PFSK-1 (cell line): ENCODE results near the gene GUCA2A.

Source experiments
- FOXP2 ChIP-seq: optimal IDR thresholded peaks from 2 replicates; pipeline ENCODE3; 2011; ENCODE audit warnings: borderline replicate concordance, control low read depth, inconsistent platforms; ENCODE audit not compliant: insufficient read depth; ENCODE audit errors: extremely low read length, extremely low read depth
- POLR2AphosphoS5 ChIP-seq: IDR thresholded peaks from 2 replicates; pipeline ENCODE4 v1.6.1; 2012; ENCODE audit warnings: low read depth, mild to moderate bottlenecking, control low read depth, low read length, moderate library complexity
- REST ChIP-seq, 2 experiments: IDR thresholded peaks; 2 replicates each; pipeline versions ENCODE4 v1.6.1 to v1.8.0; 2011 to 2012; ENCODE audit warnings: low read depth in 2 of 2, low read length in 2 of 2, control low read depth in 1 of 2, inconsistent platforms in 1 of 2, mild to moderate bottlenecking in 1 of 2, moderate library complexity in 1 of 2; ENCODE audit not compliant: insufficient read depth in 1 of 2
- SIN3A ChIP-seq: IDR thresholded peaks from 2 replicates; pipeline ENCODE4 v1.6.1; 2012; ENCODE audit warnings: mild to moderate bottlenecking, low read length, moderate library complexity, borderline replicate concordance; ENCODE audit not compliant: insufficient read depth
- TAF1 ChIP-seq: IDR thresholded peaks from 2 replicates; pipeline ENCODE4 v1.6.1; 2012; ENCODE audit warnings: low read length, control low read depth, borderline replicate concordance; ENCODE audit not compliant: insufficient read depth

The GUCA2A gene

DNA sequence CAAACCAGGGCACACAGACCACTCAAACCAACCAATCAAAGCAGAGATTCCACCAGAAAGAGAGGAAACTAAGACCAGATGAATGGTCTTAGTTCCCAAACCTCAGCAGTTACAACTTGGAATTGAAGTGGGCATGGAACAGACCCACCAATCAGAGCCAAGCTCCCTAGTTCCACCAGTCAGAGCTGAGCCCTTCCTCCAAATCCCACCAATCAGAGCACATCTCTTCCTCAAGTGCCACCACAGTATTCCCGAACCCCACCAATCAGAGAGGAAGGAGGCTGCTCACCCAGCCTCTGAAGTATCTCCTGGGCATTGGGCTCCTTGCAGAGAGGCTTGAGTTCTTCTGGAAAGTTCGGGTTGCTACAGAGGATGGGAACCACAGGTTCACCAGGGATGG, 1.4 kb downstream of the GUCA2A start:
- no peak for TF ChIP-seq SIN3A
- TF ChIP-seq POLR2AphosphoS5 = no peak
- TF ChIP-seq FOXP2 = no peak
- no peak for TF ChIP-seq TAF1
- TF ChIP-seq REST (IDR thresholded peaks at IDR 0.05; ENCODE audit: insufficient read depth in 1 of 2, low read depth in 2 of 2, low read length in 2 of 2) = no peak

- TF ChIP-seq FOXP2 (no peak), SIN3A (no peak), POLR2AphosphoS5 (no peak), TAF1 (no peak), REST (IDR thresholded peaks at IDR 0.05; ENCODE audit: insufficient read depth in 1 of 2, low read depth in 2 of 2, low read length in 2 of 2) (no peak)
Observed at GRCh38 chr1:42162181-42162580, 2.4 kb downstream of the GUCA2A start.

GRCh38 chr1:42158189-42158588, 6.4 kb downstream of the GUCA2A start:
- TF ChIP-seq REST (IDR thresholded peaks at IDR 0.05; ENCODE audit: insufficient read depth in 1 of 2, low read depth in 2 of 2, low read length in 2 of 2) (no peak), TAF1 (no peak), FOXP2 (no peak), SIN3A (no peak), POLR2AphosphoS5 (no peak)

DNA sequence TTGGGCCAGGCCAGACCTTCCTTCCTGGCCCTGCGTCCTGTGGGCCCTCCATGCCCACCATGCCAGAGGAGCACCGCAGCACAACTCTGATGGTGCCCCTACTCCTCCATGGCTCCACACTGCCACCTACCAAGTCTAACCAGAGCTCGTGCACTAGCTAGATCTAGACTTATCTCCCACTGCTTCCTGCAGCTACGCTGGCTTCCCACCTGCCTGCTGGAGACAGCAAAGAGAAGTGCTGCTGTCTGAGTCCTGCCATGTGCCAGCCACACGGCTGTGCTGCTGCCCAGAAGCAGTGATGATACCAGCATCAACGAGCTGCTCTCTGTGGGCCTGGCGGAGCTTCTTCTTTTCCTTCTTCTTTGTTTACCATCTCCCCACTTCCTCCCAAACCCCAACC, 6.9 kb downstream of the GUCA2A start:
- TF ChIP-seq FOXP2 = no peak
- no peak for TF ChIP-seq REST (IDR thresholded peaks at IDR 0.05; ENCODE audit: insufficient read depth in 1 of 2, low read depth in 2 of 2, low read length in 2 of 2)
- TF ChIP-seq POLR2AphosphoS5 = no peak
- TF ChIP-seq TAF1 = no peak
- TF ChIP-seq SIN3A = no peak

DNA sequence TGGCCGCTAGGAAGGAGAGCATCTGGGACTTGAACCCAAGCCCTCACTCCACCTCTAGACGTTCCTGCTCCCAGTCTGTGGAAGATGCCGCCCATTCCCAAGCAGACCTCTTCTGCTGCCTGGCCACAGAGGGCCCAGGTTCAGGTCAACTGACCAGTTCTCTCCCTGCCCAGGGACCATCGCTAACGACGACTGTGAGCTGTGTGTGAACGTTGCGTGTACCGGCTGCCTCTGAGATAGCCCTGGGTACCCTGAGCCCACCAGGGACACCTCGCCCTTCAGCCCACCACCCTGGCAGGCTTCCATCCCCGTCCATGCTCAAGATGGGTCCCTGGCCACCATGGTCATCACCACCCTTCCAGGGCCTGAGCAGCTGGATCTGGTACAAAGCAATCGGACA, 9.2 kb downstream of the GUCA2A start:
- TF ChIP-seq TAF1 = no peak
